GM13976 (cell line): ENCODE measurements around the gene NTM.

Experiments
- DNase-seq: peaks from one replicate; pipeline ENCODE4 v3.0.0; 2012; ENCODE audit warnings: low spot score
- in situ Hi-C: fragments of 300-500 bp; cut with MboI; formaldehyde crosslinking; loops from one replicate; pipeline ENCODE4 v1.12.0; 2022; ENCODE audit warnings: low sequenced_read_pairs, mixed read lengths, inconsistent platforms; ENCODE audit not compliant: unreplicated experiment
- TF ChIP-seq, protein P1 (sequence below): IDR thresholded peaks from 2 replicates; pipeline ENCODE4 v1.5.1; 2012; ENCODE audit warnings: borderline replicate concordance, mild to moderate bottlenecking; ENCODE audit not compliant: insufficient read depth; ENCODE audit errors: extremely low read depth, missing control alignments, control extremely low read depth

NTM gene

DNA sequence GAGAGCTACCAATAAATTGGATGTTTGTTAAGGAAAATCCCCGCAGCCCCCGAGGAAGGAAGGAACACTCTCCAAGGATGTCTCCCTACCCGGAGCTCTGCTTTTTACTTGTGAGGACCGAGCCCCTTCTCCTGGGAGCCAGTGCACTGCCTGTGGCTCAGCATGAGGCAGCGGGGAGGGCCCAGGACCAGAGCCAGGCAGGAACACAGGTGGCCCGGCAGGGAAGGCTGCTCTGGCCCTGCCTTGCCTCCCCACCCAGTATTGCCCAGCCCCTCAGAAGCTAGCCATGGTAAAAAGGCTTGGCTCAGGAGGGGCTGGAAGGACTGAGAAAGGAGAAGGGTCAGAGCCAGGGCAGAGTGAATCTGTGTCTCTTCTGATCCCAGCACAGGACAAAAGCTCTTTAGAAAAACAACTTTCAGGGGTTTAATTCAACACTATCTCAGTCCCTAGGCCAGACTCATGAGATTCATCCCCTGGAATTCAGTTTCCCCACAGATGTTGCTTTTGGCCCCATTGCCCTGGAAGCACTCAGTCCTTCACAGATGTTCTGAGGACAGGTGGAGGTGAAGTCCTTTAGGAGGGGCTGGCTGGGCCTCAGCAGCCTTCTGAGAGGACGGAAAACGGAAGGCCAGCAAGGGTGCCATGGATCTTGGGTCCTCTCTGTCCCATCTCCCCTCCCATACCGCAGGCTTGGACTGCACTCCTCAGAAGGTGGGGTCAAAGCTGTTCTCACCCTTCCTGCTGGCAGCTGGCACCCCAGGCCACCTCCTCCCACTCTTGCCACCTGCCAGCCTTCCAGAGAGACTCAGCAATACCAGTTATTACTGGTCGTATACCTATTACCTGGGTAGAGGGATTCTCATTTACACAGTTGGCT lies 318.9 kb downstream of the NTM start:
- in situ Hi-C loops, result no loop called here
- TF ChIP-seq, protein P1, sequence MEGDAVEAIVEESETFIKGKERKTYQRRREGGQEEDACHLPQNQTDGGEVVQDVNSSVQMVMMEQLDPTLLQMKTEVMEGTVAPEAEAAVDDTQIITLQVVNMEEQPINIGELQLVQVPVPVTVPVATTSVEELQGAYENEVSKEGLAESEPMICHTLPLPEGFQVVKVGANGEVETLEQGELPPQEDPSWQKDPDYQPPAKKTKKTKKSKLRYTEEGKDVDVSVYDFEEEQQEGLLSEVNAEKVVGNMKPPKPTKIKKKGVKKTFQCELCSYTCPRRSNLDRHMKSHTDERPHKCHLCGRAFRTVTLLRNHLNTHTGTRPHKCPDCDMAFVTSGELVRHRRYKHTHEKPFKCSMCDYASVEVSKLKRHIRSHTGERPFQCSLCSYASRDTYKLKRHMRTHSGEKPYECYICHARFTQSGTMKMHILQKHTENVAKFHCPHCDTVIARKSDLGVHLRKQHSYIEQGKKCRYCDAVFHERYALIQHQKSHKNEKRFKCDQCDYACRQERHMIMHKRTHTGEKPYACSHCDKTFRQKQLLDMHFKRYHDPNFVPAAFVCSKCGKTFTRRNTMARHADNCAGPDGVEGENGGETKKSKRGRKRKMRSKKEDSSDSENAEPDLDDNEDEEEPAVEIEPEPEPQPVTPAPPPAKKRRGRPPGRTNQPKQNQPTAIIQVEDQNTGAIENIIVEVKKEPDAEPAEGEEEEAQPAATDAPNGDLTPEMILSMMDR, result no peak
- DNase-seq, result no peak

DNA sequence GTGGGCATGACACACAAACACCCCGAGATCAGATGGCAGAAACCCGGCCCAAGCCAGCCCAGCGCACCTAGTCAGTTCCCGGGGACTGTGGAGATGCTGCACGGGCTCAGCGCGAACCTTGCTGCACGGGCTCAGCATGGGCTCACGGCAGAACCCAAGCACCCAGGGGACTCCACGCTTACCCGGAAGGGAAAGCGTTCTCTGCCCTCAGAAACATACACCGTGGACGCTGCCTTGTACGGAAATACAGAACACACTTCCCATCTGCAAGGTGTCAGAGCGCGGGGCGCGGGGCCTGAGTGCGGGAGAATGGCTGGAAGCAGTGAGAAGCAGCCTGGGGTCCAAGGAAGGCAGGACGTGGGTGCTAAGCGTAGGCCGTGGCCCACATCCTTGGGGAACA lies 319.9 kb downstream of the NTM start:
- no peak for DNase-seq
- TF ChIP-seq, protein P1, result no peak
- in situ Hi-C loops, result no loop called here

DNA sequence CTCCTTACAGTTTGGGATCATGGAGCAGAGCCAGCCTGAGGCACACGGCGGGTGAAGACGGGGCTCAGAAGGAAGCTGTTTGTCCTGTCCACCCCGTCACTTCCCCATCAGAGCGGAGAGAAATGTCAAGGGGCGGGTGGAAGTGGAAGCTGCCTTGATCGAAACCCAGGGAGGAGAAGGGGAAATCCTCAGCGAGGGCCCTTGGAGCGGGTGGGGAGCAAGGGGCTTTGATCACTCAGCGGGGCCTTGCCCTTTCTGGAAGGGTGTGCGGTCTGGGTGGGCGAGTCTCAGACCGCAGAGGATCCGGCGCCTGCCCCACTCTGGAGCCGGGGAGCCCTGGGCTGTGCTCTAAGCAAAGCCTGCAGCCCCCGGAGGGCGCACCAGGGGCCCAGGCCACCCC lies 320.4 kb downstream of the NTM start:
- TF ChIP-seq, protein P1, result no peak
- in situ Hi-C loops, result no loop called here
- no peak for DNase-seq

DNA sequence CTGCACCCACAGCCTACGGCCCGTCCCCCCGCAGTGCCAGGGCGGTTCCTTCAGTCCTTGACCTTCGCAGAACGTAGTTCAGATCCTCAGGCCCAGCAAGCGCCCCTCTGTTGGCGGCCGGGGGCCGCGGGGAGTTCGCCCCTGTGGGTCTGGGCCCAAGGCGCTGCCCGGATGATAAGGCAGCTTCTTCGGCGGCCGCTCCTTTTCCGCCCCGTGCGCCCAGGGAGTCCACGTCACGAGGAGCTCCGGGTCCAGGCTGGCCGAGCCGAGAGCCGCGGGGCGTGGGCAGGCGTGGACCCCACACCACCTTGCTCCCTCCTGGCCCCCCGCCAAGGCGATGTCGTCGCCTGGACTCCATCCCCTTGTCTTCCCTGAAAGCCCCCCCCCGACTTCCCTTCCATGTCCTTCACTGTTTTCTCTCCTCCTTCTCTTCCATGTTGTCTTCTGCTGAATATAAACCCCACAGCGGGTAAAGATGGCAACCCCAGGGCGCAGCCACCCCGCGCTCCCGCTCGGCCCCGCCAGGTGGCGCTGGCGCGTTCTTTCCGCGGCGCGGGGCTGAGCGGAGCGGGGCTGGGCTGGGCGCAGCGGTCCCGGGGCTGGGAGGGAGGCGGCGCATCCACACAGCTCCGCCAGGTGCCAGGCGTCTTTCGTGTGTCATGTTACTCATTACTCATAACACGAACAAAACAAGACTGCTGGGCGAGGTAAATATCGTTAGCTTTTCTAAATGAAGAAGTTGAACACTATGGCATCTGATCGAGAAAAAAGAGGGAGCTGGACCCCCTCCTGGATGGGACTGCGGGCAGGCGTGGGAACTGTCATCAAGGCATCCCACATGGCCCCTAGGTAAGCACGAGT lies 321.0 kb downstream of the NTM start:
- peak; percentile 69 for DNase-seq
- in situ Hi-C loops, result no loop called here
- TF ChIP-seq, protein P1, result peak; percentile 27

DNA sequence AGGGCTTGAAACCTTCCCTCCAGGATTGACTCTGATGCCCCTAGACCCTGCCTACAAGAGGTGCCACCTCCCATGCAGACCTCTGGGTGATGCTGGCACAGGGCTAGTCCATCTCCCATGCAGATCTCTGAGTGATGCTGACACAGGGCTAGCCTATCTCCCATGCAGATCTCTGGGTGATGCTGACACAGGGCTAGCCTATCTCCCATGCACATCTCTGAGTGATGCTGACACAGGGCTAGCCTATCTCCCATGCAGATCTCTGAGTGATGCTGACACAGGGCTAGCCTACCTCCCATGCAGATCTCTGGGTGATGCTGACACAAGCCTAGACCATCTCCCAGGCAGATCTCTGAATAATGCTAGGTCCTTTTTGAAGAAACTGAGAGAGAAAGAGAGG lies 321.7 kb downstream of the NTM start:
- no peak for DNase-seq
- in situ Hi-C loops, result no loop called here
- TF ChIP-seq, protein P1, result no peak

DNA sequence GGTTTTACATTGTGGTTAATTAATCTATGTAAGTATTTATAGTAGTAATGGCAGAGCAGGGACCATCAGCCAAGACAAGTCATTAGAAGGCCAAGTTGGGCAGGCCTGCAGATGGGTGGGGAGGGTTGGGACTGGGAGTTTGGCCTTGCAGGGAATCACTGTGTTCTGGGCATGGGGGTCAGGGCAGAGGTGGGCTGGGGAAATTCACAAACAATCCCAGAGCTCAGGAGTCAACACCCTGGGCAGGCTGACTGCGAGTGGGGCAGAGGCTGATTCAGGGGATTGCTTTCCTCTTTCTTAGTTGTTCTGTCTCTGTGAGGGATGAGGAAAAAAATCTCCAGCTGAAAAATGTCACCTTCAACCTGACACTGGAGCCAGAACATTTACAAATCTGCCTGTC lies 322.5 kb downstream of the NTM start:
- in situ Hi-C loops, result no loop called here
- TF ChIP-seq, protein P1, result no peak
- no peak for DNase-seq
